B cell (primary cell): ENCODE results near the gene FXYD2. TPM values are rescaled to one million over a fixed set of nuclear protein-coding genes. Genes with fewer than 3 reads are reported as not detected.

Experiments used
- ATAC-seq: fragments of 200-7000 bp; cut with Tn5 transposase; one replicate; pipeline ENCODE4 v1.10.0; 2021; ENCODE audit warnings: low read depth, mild to moderate bottlenecking, moderate number of reproducible peaks, moderate library complexity
- CTCF ChIA-PET: fragments of 350-600 bp; sonication (Branson Sonifier 250); formaldehyde crosslinking; loops from one replicate; lab custom pipeline; 2021; ENCODE audit warnings: antibody characterized with exemption, inconsistent platforms; lab: Charles Lee
- POLR2A ChIA-PET: fragments of 350-600 bp; sonication (Branson Sonifier 250); formaldehyde crosslinking; loops from one replicate; lab custom pipeline; 2021; ENCODE audit warnings: antibody characterized with exemption; lab: Charles Lee
- DNase-seq: peaks from one replicate; pipeline ENCODE4 v3.0.0; 2013
- H2AFZ ChIP-seq: 2 replicates; pipeline ENCODE4 v1.6.1; 2012; ENCODE audit warnings: mild to moderate bottlenecking, low read depth, low read length; ENCODE audit not compliant: insufficient read depth, poor library complexity, severe bottlenecking
- H3K27ac ChIP-seq, 2 donors: 1 replicate in 1 of 2; 2 replicates in 1 of 2; pipeline ENCODE4 v1.5.1; 2012 to 2013; ENCODE audit warnings: low read length in 2 of 2, mild to moderate bottlenecking in 2 of 2, moderate library complexity in 1 of 2
- H3K27me3 ChIP-seq, 4 experiments: fragments of 200-600 bp in 1 of 4; sonication (generic) in 1 of 4; replicated peaks in 1 of 4; 1 replicate in 2 of 4; 2 replicates in 2 of 4; pipeline versions ENCODE4 v1.6.1 to v1.7.0; 2013 to 2016; ENCODE audit warnings: low read length in 3 of 4, mild to moderate bottlenecking in 2 of 4, mixed read lengths in 1 of 4, moderate library complexity in 1 of 4; ENCODE audit not compliant: insufficient read depth in 4 of 4, control insufficient read depth in 3 of 4; ENCODE audit errors: control extremely low read depth in 1 of 4
- H3K36me3 ChIP-seq, 2 experiments: replicated peaks in 1 of 2; 1 replicate in 1 of 2; 2 replicates in 1 of 2; pipeline versions ENCODE4 v1.6.1 to v1.7.1; 2013; ENCODE audit warnings: low read length in 1 of 2; ENCODE audit not compliant: insufficient read depth in 2 of 2, control insufficient read depth in 1 of 2; ENCODE audit errors: control extremely low read depth in 1 of 2, extremely low read depth in 1 of 2
- H3K4me1 ChIP-seq, 2 donors: fragments of 200-600 bp in 1 of 2; sonication (generic) in 1 of 2; 1 replicate in 1 of 2; 2 replicates in 1 of 2; pipeline versions ENCODE4 v1.5.1 to v1.6.1; 2013 to 2017; ENCODE audit warnings: low read length in 2 of 2; ENCODE audit not compliant: control insufficient read depth in 2 of 2, insufficient read depth in 2 of 2
- H3K4me2 ChIP-seq: replicated peaks from 2 replicates; pipeline ENCODE3; 2012; ENCODE audit warnings: mild to moderate bottlenecking, low read depth, low read length; ENCODE audit not compliant: poor library complexity, severe bottlenecking
- H3K4me3 ChIP-seq, 5 experiments: fragments of 200-600 bp in 1 of 5; sonication (generic) in 1 of 5; 1 replicate in 3 of 5; 2 replicates in 2 of 5; pipeline versions ENCODE4 v1.5.1 to v1.7.0; 2011 to 2016; ENCODE audit warnings: low read length in 4 of 5, mild to moderate bottlenecking in 4 of 5, low read depth in 2 of 5, control low read depth in 1 of 5, moderate library complexity in 1 of 5; ENCODE audit not compliant: insufficient read depth in 1 of 5; ENCODE audit errors: control extremely low read depth in 1 of 5, extremely low read depth in 1 of 5
- H3K79me2 ChIP-seq: fragments of 200-600 bp; sonication (generic); one replicate; pipeline ENCODE4 v1.6.0; 2016; ENCODE audit warnings: low read length; ENCODE audit not compliant: control insufficient read depth, insufficient read depth
- H3K9ac ChIP-seq: fragments of 200-600 bp; sonication (generic); 2 replicates; pipeline ENCODE4 v1.6.1; 2017; ENCODE audit warnings: mild to moderate bottlenecking, low read length, moderate library complexity
- H3K9me3 ChIP-seq, 3 donors: one replicate each; pipeline versions ENCODE4 v1.6.1 to v1.7.1; 2013; ENCODE audit warnings: low read length in 2 of 3; ENCODE audit not compliant: control insufficient read depth in 2 of 3, insufficient read depth in 1 of 3; ENCODE audit errors: control extremely low read depth in 1 of 3
- H4K20me1 ChIP-seq: 2 replicates; pipeline ENCODE4 v1.6.0; 2012; ENCODE audit warnings: mild to moderate bottlenecking, low read length; ENCODE audit not compliant: insufficient read depth, control insufficient read depth, poor library complexity, severe bottlenecking
- H3K27ac Mint-ChIP-seq: one replicate; pipeline ENCODE4 v1.8.0; 2021; ENCODE audit warnings: mixed read lengths
- H3K27me3 Mint-ChIP-seq: one replicate; pipeline ENCODE4 v1.8.0; 2021; ENCODE audit warnings: mixed read lengths
- H3K4me1 Mint-ChIP-seq: one replicate; pipeline ENCODE4 v1.8.0; 2021; ENCODE audit warnings: mixed read lengths
- H3K4me3 Mint-ChIP-seq: one replicate; pipeline ENCODE4 v1.8.0; 2021; ENCODE audit warnings: mixed read lengths
- H3K9me3 Mint-ChIP-seq: one replicate; pipeline ENCODE4 v1.8.0; 2022; ENCODE audit warnings: mixed read lengths; ENCODE audit not compliant: insufficient read depth
- CTCF ChIP-seq: fragments of 200-600 bp; IDR thresholded peaks from one replicate; pipeline ENCODE4 v1.8.0; 2022; ENCODE audit warnings: antibody characterized with exemption, mild to moderate bottlenecking
- EZH2 ChIP-seq: IDR thresholded peaks from 2 replicates; pipeline ENCODE4 v1.6.1; 2012; ENCODE audit warnings: borderline replicate concordance, low read depth, mild to moderate bottlenecking, moderate library complexity, low read length; ENCODE audit not compliant: insufficient read depth, poor library complexity, severe bottlenecking
- WGBS: methylation state at CpG from one replicate; pipeline ENCODE4 v1.1.5; 2013; ENCODE audit warnings: missing lambda C conversion rate; ENCODE audit not compliant: insufficient coverage; 5-methylcytosine and 5-hydroxymethylcytosine counted together
- intact Hi-C: fragments of 100-400 bp; cut with micrococcal nuclease; formaldehyde crosslinking; loops from one replicate; pipeline ENCODE4 v1.10.0; 2022
- polyA minus RNA-seq: library from RNA; depleted of rRNA, polyadenylated mRNA; stranded (reverse); fragments of >200 nt; gene quantifications from 2 replicates; pipeline ENCODE4 v1.2.3, GENCODE V29; 2012
- polyA plus RNA-seq: library from polyadenylated mRNA; depleted of rRNA; stranded (reverse); fragments of >200 nt; gene quantifications from 2 replicates; pipeline ENCODE4 v1.2.3, GENCODE V29; 2012
- total RNA-seq, 2 donors: library from RNA; stranded (reverse); fragments of 120-200 nt in 1 of 2; gene quantifications; 1 replicate in 1 of 2; 2 replicates in 1 of 2; pipeline versions ENCODE4 v1.2.3 to v1.2.4, GENCODE V29; 2013 to 2022

Gene FXYD2
- total RNA-seq = 13.5 and 19.5 TPM in 2 replicates
- total RNA-seq (2013) = 0.07 TPM
- 0.43 and 0.61 TPM in 2 replicates for polyA plus RNA-seq
- 0.86 and 2.5 TPM in 2 replicates for polyA minus RNA-seq

GRCh38 chr11:117824571-117825537 is at the start of gene FXYD2:
TSS of gene FXYD2 (minus strand) at chr11:117824744. CDS start at chr11:117824678, 66 bp downstream.
- H3K27ac ChIP-seq = no peak within 1 kb of the TSS
- no peak within 1 kb of the TSS for H3K9ac ChIP-seq
- ATAC-seq (no peak), DNase-seq (no peak)
- no peaks in the 10 kb centered on the region for H3K36me3 ChIP-seq
- intact Hi-C loops = no loop called here
- TF ChIP-seq CTCF (no peak), EZH2 (no peak)
- Mint-ChIP-seq H3K27me3 (peaks cover 40% of the 10 kb centered on the region), H3K9me3 (no peaks in the 10 kb centered on the region), H3K4me3 (no peak within 1 kb of the TSS), H3K4me1 (peaks cover 36% of the 10 kb centered on the region), H3K27ac (no peak within 1 kb of the TSS)
- peak within 1 kb of the TSS; percentile 22 for H2AFZ ChIP-seq
- no peak within 1 kb of the TSS for H3K4me3 ChIP-seq
- H3K4me2 ChIP-seq = peak within 1 kb of the TSS; percentile 43
- WGBS = 70% methylated on average over 22 of the region's 22 CpGs
- no peaks in the 10 kb centered on the region for H4K20me1 ChIP-seq
- peaks cover 35 to 37% of the 10 kb centered on the region in 2 donors for H3K4me1 ChIP-seq
- peaks cover 0 to 62% (median 13%) of the 10 kb centered on the region in 4 experiments for H3K27me3 ChIP-seq
- peaks cover 0 to 5% (median 0%) of the 10 kb centered on the region in 3 donors for H3K9me3 ChIP-seq
- POLR2A ChIA-PET = no interaction called here
- CTCF ChIA-PET = interaction anchor here (0.6 to 15.4 kb wide), 10 partner anchors 8 to 347 kb away, joined by 3 to 462 read pairs (median 4); no protein-coding TSS in a partner anchor
- H3K79me2 ChIP-seq = no peaks in the 10 kb centered on the region

GRCh38 chr11:117873828-117874125 is 49.2 kb upstream of the FXYD2 start:
- WGBS = 82% methylated on average over 5 of the region's 8 CpGs
- no peak overlapping the region for H3K4me3 ChIP-seq
- peaks cover 24 to 38% of the 10 kb centered on the region in 2 donors for H3K4me1 ChIP-seq
- peak overlapping the region; percentile 62 for H3K4me2 ChIP-seq
- intact Hi-C loops = no loop called here
- H3K27ac ChIP-seq = no peak overlapping the region
- no peak for ATAC-seq
- H4K20me1 ChIP-seq = no peaks in the 10 kb centered on the region
- no peak overlapping the region for H3K9ac ChIP-seq
- no peak overlapping the region for H3K27ac Mint-ChIP-seq
- no peak for DNase-seq
- no peak overlapping the region for H2AFZ ChIP-seq
- H3K36me3 ChIP-seq = no peaks in the 10 kb centered on the region
- H3K4me1 Mint-ChIP-seq = peaks cover 26% of the 10 kb centered on the region
- TF ChIP-seq EZH2 (no peak), CTCF (no peak)
- H3K9me3 Mint-ChIP-seq = no peaks in the 10 kb centered on the region
- no peaks in the 10 kb centered on the region for H3K79me2 ChIP-seq
- ChIA-PET CTCF (no interaction called here), POLR2A (no interaction called here)
- peaks cover 54% of the 10 kb centered on the region for H3K27me3 Mint-ChIP-seq
- peak overlapping the region; percentile 37 for H3K4me3 Mint-ChIP-seq
- H3K27me3 ChIP-seq = peaks cover 0 to 70% (median 42%) of the 10 kb centered on the region in 4 experiments
- peaks cover 0 to 8% (median 0%) of the 10 kb centered on the region in 3 donors for H3K9me3 ChIP-seq
